ENCODE measurements around the gene ALK. TPM values are rescaled to one million over a fixed set of nuclear protein-coding genes. Genes with fewer than 3 reads are reported as not detected.

The ALK gene
- polyA plus RNA-seq, 2 of the 4 experiments (the other 2 are of a cell fraction) = not detected

GRCh38 chr2:29910960-29911359 lies 10.4 kb downstream of the ALK start (continued):
- TF ChIP-seq REST (IDR thresholded peaks at IDR 0.05) = peak; percentile 43; the same call in 1 of the 2 replicates

- H3K27ac ChIP-seq = no peak overlapping the region
- H3K4me1 ChIP-seq = no peaks in the 10 kb centered on the region
- DNase-seq (ENCODE audit: low read depth in 1 of 2, low spot score in 1 of 2) = no peak
- TF ChIP-seq ESRRA (IDR thresholded peaks at IDR 0.05; ENCODE audit: borderline replicate concordance, low read length) (no peak), MAFK (IDR thresholded peaks at IDR 0.05; ENCODE audit: partially characterized antibody) (no peak), TP53 (CRISPR knock-in tag; IDR thresholded peaks at IDR 0.05) (no peak), CTCF (IDR thresholded peaks at IDR 0.05) (no peak), HOXB5 (CRISPR knock-in tag; IDR thresholded peaks at IDR 0.05) (no peak), POLR2AphosphoS2 (conservative IDR thresholded peaks at IDR 0.05; ENCODE audit: low read length) (no peak), FOXS1 (CRISPR knock-in tag; IDR thresholded peaks at IDR 0.05) (no peak), SREBF2 (IDR thresholded peaks at IDR 0.05) (no peak), ZNF302 (CRISPR knock-in tag; IDR thresholded peaks at IDR 0.05) (no peak), KDM1A (IDR thresholded peaks at IDR 0.05; ENCODE audit: low read depth) (no peak), E2F6 (IDR thresholded peaks at IDR 0.05; ENCODE audit: borderline replicate concordance, low read depth) (no peak), HDAC2 (IDR thresholded peaks at IDR 0.05) (no peak), FOSB (CRISPR knock-in tag; IDR thresholded peaks at IDR 0.05) (no peak)
- H3K4me3 ChIP-seq = no peak overlapping the region
- no peak for ATAC-seq
- ChIA-PET POLR2A (no interaction called here), CTCF (interaction anchor here (8.7 kb wide), 1 partner anchor 13 kb away, joined by 54 read pairs; no protein-coding TSS in a partner anchor)
- no peak overlapping the region for H3K4me2 ChIP-seq
- H3K9me3 ChIP-seq = peaks cover 5% of the 10 kb centered on the region; the same call in 1 of the 3 replicates
- FAIRE-seq = no peak
These were observed 10.9 kb downstream of the ALK start for GRCh38 chr2:29910465-29910864.

GRCh38 chr2:29902356-29902755 lies 19.0 kb downstream of the ALK start:
- no peak for ATAC-seq
- WGBS (ENCODE audit: missing lambda C conversion rate) = 0% methylated on average over 1 of the region's 1 CpG
- CTCF ChIA-PET = interaction anchor here (1.2 kb wide), 1 partner anchor 10 kb away, joined by 3 read pairs; no protein-coding TSS in a partner anchor
- Histone ChIP-seq H3K4me3 (no peak overlapping the region), H3K4me1 (no peaks in the 10 kb centered on the region), H3K27ac (no peak overlapping the region), H3K9me3 (no peaks in the 10 kb centered on the region), H3K4me2 (no peak overlapping the region)
- POLR2A ChIA-PET = no interaction called here
- no peak for DNase-seq (ENCODE audit: low read depth in 1 of 2, low spot score in 1 of 2)
- TF ChIP-seq FOSB (CRISPR knock-in tag; IDR thresholded peaks at IDR 0.05) (no peak), REST (IDR thresholded peaks at IDR 0.05) (peak; percentile 78)
- FAIRE-seq = no peak

All from A549 (cell line).